Mucosa of descending colon (tissue), 3 donors: Measurements from ENCODE around the gene FREM1. TPM values are rescaled to one million over a fixed set of nuclear protein-coding genes. Genes with fewer than 3 reads are reported as not detected.

ENCODE experiments used
- ATAC-seq: fragments of 200-7000 bp; cut with Tn5 transposase; one replicate; pipeline ENCODE4 v1.9.1; 2020; ENCODE audit warnings: mild to moderate bottlenecking, moderate library complexity
- DNase-seq, 3 donors: peaks; one replicate each; pipeline ENCODE4 v3.0.0-alpha.2; 2020
- H3K36me3 ChIP-seq: fragments of 200-600 bp; one replicate; pipeline ENCODE4 v1.8.0; 2021; ENCODE audit warnings: low read depth, mild to moderate bottlenecking
- H3K4me1 ChIP-seq: fragments of 200-600 bp; one replicate; pipeline ENCODE4 v1.8.0; 2021; ENCODE audit warnings: low read depth, mild to moderate bottlenecking
- H3K4me3 ChIP-seq: fragments of 200-600 bp; one replicate; pipeline ENCODE4 v1.8.0; 2021; ENCODE audit warnings: mild to moderate bottlenecking
- H3K9me3 ChIP-seq: fragments of 200-600 bp; one replicate; pipeline ENCODE4 v1.8.0; 2021; ENCODE audit warnings: mild to moderate bottlenecking
- CTCF ChIP-seq: fragments of 200-600 bp; IDR thresholded peaks from one replicate; pipeline ENCODE4 v1.8.0; 2022; ENCODE audit warnings: antibody characterized with exemption, mild to moderate bottlenecking
- intact Hi-C, 2 donors: fragments of 100-400 bp; cut with DNase I in 1 of 2; cut with micrococcal nuclease in 1 of 2; formaldehyde crosslinking; loops; one replicate each; pipeline versions ENCODE4 v1.11.0 to v1.11.1; 2022; cut with DNase I, micrococcal nuclease
- total RNA-seq, 3 donors: library from RNA; stranded (reverse); fragmentation: NEBNext Ultra II Directional in 2 of 3; extraction: Animal tissue kit (Norgen Biotek cat#: 25700) in 2 of 3; gene quantifications; one replicate each; pipeline versions ENCODE4 v1.2.1 to v1.2.4, GENCODE V29; 2021 to 2023
- donor health status: DM: no; HTN: no; CAD: no; lungs with moderate emphysema.
- donor health status: DM: no; HTN: no; CAD: no.
- donor health status: DM: no; HTN: yes; CAD: no.

Gene FREM1
- total RNA-seq, 3 donors from 2014 or later = 1.4 to 21.2 (median 1.4) TPM

DNA sequence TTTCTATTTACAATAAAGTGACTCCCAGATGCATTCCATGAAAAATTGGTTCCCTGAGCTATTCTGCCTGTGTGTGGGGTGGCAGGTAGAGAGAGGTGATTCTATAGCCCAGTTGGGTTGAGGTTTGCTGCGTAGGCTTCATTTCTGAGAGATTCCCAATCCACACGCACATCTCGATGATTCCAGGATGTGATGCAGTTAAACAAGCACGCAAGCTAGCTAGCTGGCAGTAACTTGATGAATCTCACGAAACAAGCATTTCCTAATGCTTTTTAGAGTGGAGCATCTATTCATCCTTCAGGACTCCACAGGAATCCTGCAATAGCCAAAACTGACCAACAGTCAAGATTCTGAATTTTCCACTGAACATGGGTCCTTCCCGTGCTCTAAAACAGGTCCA, 143.9 kb downstream of the FREM1 start:
- Histone ChIP-seq H3K4me3 (no peak overlapping the region), H3K9me3 (no peaks in the 10 kb centered on the region), H3K4me1 (no peaks in the 10 kb centered on the region), H3K36me3 (no peaks in the 10 kb centered on the region)
- DNase-seq (no peak), ATAC-seq (no peak)
- no peak for TF ChIP-seq CTCF
- intact Hi-C loops = no loop called here

DNA sequence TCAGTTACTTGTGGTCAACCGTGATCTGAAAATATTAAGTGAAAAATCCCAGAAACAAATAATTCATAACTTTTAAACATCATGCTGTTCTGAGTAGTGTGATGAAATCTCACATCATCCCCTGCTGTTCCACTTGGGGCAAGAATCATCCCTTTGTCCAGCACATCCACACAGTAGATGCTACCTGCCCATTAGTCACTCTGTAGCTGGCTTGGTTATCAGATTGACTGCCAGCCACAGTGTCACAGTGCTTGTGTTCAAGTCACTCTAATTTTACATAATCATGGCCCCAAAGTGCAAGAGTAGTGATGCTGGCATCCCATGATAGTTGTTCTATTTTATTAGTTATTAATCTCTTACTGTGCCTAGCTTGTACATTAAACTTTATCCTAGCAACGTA, 148.6 kb downstream of the FREM1 start:
- Histone ChIP-seq H3K9me3 (no peaks in the 10 kb centered on the region), H3K4me3 (no peak overlapping the region), H3K36me3 (no peaks in the 10 kb centered on the region), H3K4me1 (no peaks in the 10 kb centered on the region)
- no peak for TF ChIP-seq CTCF
- ATAC-seq = no peak
- intact Hi-C loops = no loop called here
- DNase-seq = no peak

GRCh38 chr9:14760060-14760459, 150.2 kb downstream of the FREM1 start:
- Histone ChIP-seq H3K4me3 (no peak overlapping the region), H3K9me3 (no peaks in the 10 kb centered on the region), H3K4me1 (no peaks in the 10 kb centered on the region), H3K36me3 (no peaks in the 10 kb centered on the region)
- ATAC-seq (no peak), DNase-seq (no peak)
- intact Hi-C loops = no loop called here
- TF ChIP-seq CTCF = no peak

DNA sequence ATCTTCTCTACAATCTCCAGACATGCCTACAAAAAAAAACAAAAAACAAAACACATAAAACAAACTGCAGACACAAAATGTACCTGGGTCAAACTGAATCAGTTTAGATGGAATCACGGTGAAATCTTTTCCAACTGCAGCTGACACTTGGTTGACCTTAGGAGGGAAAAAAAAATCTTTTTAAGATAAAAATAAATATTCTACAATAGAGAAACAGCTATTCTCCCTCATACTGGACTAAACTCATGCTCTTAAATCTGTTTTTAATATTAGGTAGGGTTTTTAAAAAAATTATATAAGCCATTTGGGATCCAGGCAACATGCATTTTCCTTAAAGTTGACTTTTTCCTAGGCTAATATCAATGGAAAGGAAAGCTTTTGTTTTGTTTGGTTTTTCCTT, 153.9 kb downstream of the FREM1 start:
- H3K4me3 ChIP-seq = no peak overlapping the region
- H3K4me1 ChIP-seq = no peaks in the 10 kb centered on the region
- H3K9me3 ChIP-seq = no peaks in the 10 kb centered on the region
- no peak for TF ChIP-seq CTCF
- no peaks in the 10 kb centered on the region for H3K36me3 ChIP-seq
- intact Hi-C loops = no loop called here
- ATAC-seq (no peak), DNase-seq (no peak)

GRCh38 chr9:14752871-14753270, 157.4 kb downstream of the FREM1 start:
- Histone ChIP-seq H3K9me3 (no peaks in the 10 kb centered on the region), H3K36me3 (no peaks in the 10 kb centered on the region), H3K4me1 (no peaks in the 10 kb centered on the region), H3K4me3 (no peak overlapping the region)
- no peak for DNase-seq
- TF ChIP-seq CTCF = no peak
- intact Hi-C loops = no loop called here
- ATAC-seq = peak; percentile 25

- intact Hi-C loops = no loop called here
- no peaks in the 10 kb centered on the region for H3K4me1 ChIP-seq
- H3K9me3 ChIP-seq = no peaks in the 10 kb centered on the region
- DNase-seq (no peak), ATAC-seq (no peak)
- TF ChIP-seq CTCF = no peak
- no peak overlapping the region for H3K4me3 ChIP-seq
- H3K36me3 ChIP-seq = no peaks in the 10 kb centered on the region
Measured at GRCh38 chr9:14752271-14752670, 158.0 kb downstream of the FREM1 start.
